HG03520 (cell line): ENCODE results near the gene XKR7.

ENCODE experiments used
- ATAC-seq: cut with Tn5 transposase; IDR thresholded peaks from one replicate; pipeline ENCODE4 v1.9.1; 2021; ENCODE audit warnings: mild to moderate bottlenecking, moderate library complexity; ENCODE audit not compliant: unreplicated experiment

The XKR7 gene

GRCh38 chr20:31943052-31943471, 24.9 kb upstream of the XKR7 start:
- no peak for ATAC-seq

- no peak for ATAC-seq
Measured at GRCh38 chr20:31945319-31945718, 22.6 kb upstream of the XKR7 start.

- ATAC-seq: no peak
Measured at GRCh38 chr20:31945785-31946184, 22.2 kb upstream of the XKR7 start.

- no peak for ATAC-seq
Measured at GRCh38 chr20:31948008-31948407, 19.9 kb upstream of the XKR7 start.

GRCh38 chr20:31949877-31950646, 17.9 kb upstream of the XKR7 start:
- ATAC-seq: no peak

GRCh38 chr20:31951203-31951529, 16.8 kb upstream of the XKR7 start:
- ATAC-seq: no peak

GRCh38 chr20:31951530-31952453, 16.2 kb upstream of the XKR7 start, which contains the start of gene PDRG1:
PDRG1 (minus strand) TSS chr20:31952046; CDS start chr20:31951961, 85 bp downstream.
- peak; percentile 84 for ATAC-seq

GRCh38 chr20:31953556-31954148, 14.3 kb upstream of the XKR7 start:
- no peak for ATAC-seq

GRCh38 chr20:31954500-31954899, 13.5 kb upstream of the XKR7 start:
- ATAC-seq: no peak

GRCh38 chr20:31956556-31957526, 11.1 kb upstream of the XKR7 start:
- no peak for ATAC-seq

- ATAC-seq: no peak
Measured at GRCh38 chr20:31962761-31963160, 5.2 kb upstream of the XKR7 start.

GRCh38 chr20:31963889-31964288, 4.1 kb upstream of the XKR7 start:
- ATAC-seq: no peak

- ATAC-seq: no peak
Measured at GRCh38 chr20:31966991-31967655, 828 bp upstream of the XKR7 start.

- no peak for ATAC-seq
Measured at GRCh38 chr20:31968291-31969126, 558 bp downstream of the XKR7 start.

- ATAC-seq: no peak
Measured at GRCh38 chr20:31969991-31970390, 2.0 kb downstream of the XKR7 start.

- ATAC-seq: no peak
Measured at GRCh38 chr20:31972471-31973021, 4.6 kb downstream of the XKR7 start.

GRCh38 chr20:31974296-31974695, 6.3 kb downstream of the XKR7 start:
- ATAC-seq: no peak

- ATAC-seq: no peak
Measured at GRCh38 chr20:31974951-31975487, 7.1 kb downstream of the XKR7 start.
